Measurements from ENCODE around the gene STAT3. TPM values are rescaled to one million over a fixed set of nuclear protein-coding genes. Genes with fewer than 3 reads are reported as not detected.
A peak's percentile ranks its signal among the peaks of the same experiment; 100 is the strongest.

The STAT3 gene
- polyA plus RNA-seq, 1 donor = 193 TPM

DNA sequence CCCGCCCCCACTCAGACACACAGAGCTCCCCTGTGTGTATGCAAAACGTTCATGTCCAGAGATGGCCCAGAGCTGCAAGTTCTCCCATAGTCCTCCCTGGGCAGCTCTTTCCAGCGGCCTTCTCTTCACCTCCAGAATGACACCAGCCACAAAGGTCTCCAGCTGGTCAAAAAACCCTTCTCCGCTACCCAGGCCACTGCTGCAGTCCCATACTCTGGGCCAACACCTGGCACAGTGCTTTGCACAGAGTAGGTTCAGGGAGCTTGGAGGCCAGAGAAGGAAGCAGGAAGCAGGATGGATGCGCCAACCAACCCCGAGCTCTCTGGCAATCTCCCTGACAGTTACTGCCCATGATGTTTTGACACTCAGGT lies 110.9 kb downstream of the STAT3 start:
- DNase-seq = no peak
- no peak overlapping the region for H3K4me3 ChIP-seq (ENCODE audit: low read length)
- H3K27me3 ChIP-seq (ENCODE audit: control insufficient read depth, insufficient read depth, low read length) = no peaks in the 10 kb centered on the region
- no peaks in the 10 kb centered on the region for H3K9me3 ChIP-seq (ENCODE audit: control insufficient read depth, low read depth, low read length)
- WGBS (ENCODE audit: insufficient coverage, low lambda C conversion rate) = 80% methylated on average over 2 of the region's 6 CpGs
- no peaks in the 10 kb centered on the region for H3K36me3 ChIP-seq (ENCODE audit: control insufficient read depth, insufficient read depth, low read length)
- H3K4me1 ChIP-seq (ENCODE audit: control insufficient read depth, insufficient read depth, low read length) = peaks cover 17% of the 10 kb centered on the region
- peak overlapping the region; percentile 82 for H3K27ac ChIP-seq (ENCODE audit: low read length)

GRCh38 chr17:42276609-42277341 lies 111.5 kb downstream of the STAT3 start:
- peak; percentile 36 to 73 for DNase-seq
- no CpG with 5 or more reads among the region's 44 CpGs for WGBS (ENCODE audit: insufficient coverage, low lambda C conversion rate)
- Histone ChIP-seq H3K27me3 (ENCODE audit: control insufficient read depth, insufficient read depth, low read length) (no peaks in the 10 kb centered on the region), H3K4me1 (ENCODE audit: control insufficient read depth, insufficient read depth, low read length) (peaks cover 17% of the 10 kb centered on the region), H3K36me3 (ENCODE audit: control insufficient read depth, insufficient read depth, low read length) (no peaks in the 10 kb centered on the region), H3K4me3 (ENCODE audit: low read length) (peak overlapping the region; percentile 81), H3K9me3 (ENCODE audit: control insufficient read depth, low read depth, low read length) (no peaks in the 10 kb centered on the region), H3K27ac (ENCODE audit: low read length) (peak overlapping the region; percentile 82)

- peak within 1 kb of the TSS; percentile 81 for H3K4me3 ChIP-seq (ENCODE audit: low read length)
- WGBS (ENCODE audit: insufficient coverage, low lambda C conversion rate) = no CpG with 5 or more reads among the region's 47 CpGs
- peak within 1 kb of the TSS; percentile 82 for H3K27ac ChIP-seq (ENCODE audit: low read length)
- DNase-seq = peak; percentile 59 to 86
- no peaks in the 10 kb centered on the region for H3K36me3 ChIP-seq (ENCODE audit: control insufficient read depth, insufficient read depth, low read length)
- H3K9me3 ChIP-seq (ENCODE audit: control insufficient read depth, low read depth, low read length) = no peaks in the 10 kb centered on the region
- H3K27me3 ChIP-seq (ENCODE audit: control insufficient read depth, insufficient read depth, low read length) = no peaks in the 10 kb centered on the region
- peaks cover 17% of the 10 kb centered on the region for H3K4me1 ChIP-seq (ENCODE audit: control insufficient read depth, insufficient read depth, low read length)
These were observed 112.0 kb downstream of the STAT3 start, which contains the start of gene STAT5B for GRCh38 chr17:42276359-42276608. Gene STAT5B, minus strand, starts transcription at chr17:42276391. Its CDS starts 44,264 bp downstream, at chr17:42232127.

DNA sequence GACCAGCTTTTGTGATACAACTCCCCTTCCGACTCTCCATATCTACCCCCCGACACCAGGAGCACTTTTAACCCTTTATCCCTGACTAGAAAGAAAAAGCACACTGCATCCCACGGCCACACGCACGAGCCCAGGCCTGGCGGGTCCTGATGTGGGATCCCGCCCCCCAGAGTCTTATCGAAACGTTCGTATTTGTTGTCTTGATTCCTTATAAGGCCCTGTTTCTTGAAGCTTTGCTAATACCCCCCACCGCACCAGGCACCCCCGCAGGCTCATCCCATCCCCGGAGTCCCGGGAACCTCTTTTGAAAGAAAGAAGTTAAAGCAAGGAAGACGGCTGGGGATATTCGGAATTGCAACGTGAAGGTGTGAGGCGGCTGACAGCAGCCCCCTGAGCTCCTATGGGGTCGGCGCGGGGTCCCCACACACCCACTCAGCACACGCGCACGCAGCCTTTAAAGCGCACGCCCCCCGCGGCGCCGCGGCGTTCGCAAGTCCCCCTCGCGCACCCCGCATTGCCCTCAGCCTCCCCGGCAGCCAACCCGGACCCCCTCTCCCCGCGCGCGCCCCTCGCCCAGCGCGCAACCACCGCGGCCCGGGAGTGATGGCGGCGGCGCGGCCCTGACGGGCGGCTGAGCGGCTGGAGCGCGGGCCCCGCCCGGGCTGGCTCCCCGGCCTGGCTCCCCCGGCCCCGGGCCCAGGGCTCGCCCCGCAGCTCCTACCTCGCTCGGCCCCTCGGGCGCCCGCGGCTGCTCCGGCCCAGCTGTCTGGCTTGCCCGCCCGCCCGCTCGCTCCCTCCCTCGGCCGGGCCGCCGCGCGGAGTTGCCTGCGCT lies 112.5 kb downstream of the STAT3 start:
- DNase-seq = peak in 1 of 2 donors; percentile 56
- no peaks in the 10 kb centered on the region for H3K36me3 ChIP-seq (ENCODE audit: control insufficient read depth, insufficient read depth, low read length)
- WGBS (ENCODE audit: insufficient coverage, low lambda C conversion rate) = no CpG with 5 or more reads among the region's 82 CpGs
- H3K27ac ChIP-seq (ENCODE audit: low read length) = peak overlapping the region; percentile 71
- no peaks in the 10 kb centered on the region for H3K27me3 ChIP-seq (ENCODE audit: control insufficient read depth, insufficient read depth, low read length)
- peak overlapping the region; percentile 79 for H3K4me3 ChIP-seq (ENCODE audit: low read length)
- H3K9me3 ChIP-seq (ENCODE audit: control insufficient read depth, low read depth, low read length) = no peaks in the 10 kb centered on the region
- peaks cover 17% of the 10 kb centered on the region for H3K4me1 ChIP-seq (ENCODE audit: control insufficient read depth, insufficient read depth, low read length)

- WGBS (ENCODE audit: insufficient coverage, low lambda C conversion rate) = 13% methylated on average over 5 of the region's 13 CpGs
- DNase-seq = peak in 1 of 2 donors; percentile 35
- Histone ChIP-seq H3K4me1 (ENCODE audit: control insufficient read depth, insufficient read depth, low read length) (peaks cover 17% of the 10 kb centered on the region), H3K27me3 (ENCODE audit: control insufficient read depth, insufficient read depth, low read length) (no peaks in the 10 kb centered on the region), H3K27ac (ENCODE audit: low read length) (peak overlapping the region; percentile 71), H3K36me3 (ENCODE audit: control insufficient read depth, insufficient read depth, low read length) (no peaks in the 10 kb centered on the region), H3K4me3 (ENCODE audit: low read length) (peak overlapping the region; percentile 79), H3K9me3 (ENCODE audit: control insufficient read depth, low read depth, low read length) (no peaks in the 10 kb centered on the region)
These were observed 113.3 kb downstream of the STAT3 start for GRCh38 chr17:42274812-42275526.

- peaks cover 17% of the 10 kb centered on the region for H3K4me1 ChIP-seq (ENCODE audit: control insufficient read depth, insufficient read depth, low read length)
- no peaks in the 10 kb centered on the region for H3K27me3 ChIP-seq (ENCODE audit: control insufficient read depth, insufficient read depth, low read length)
- H3K9me3 ChIP-seq (ENCODE audit: control insufficient read depth, low read depth, low read length) = no peaks in the 10 kb centered on the region
- 20% methylated on average over 1 of the region's 3 CpGs for WGBS (ENCODE audit: insufficient coverage, low lambda C conversion rate)
- H3K27ac ChIP-seq (ENCODE audit: low read length) = no peak overlapping the region
- no peak overlapping the region for H3K4me3 ChIP-seq (ENCODE audit: low read length)
- H3K36me3 ChIP-seq (ENCODE audit: control insufficient read depth, insufficient read depth, low read length) = no peaks in the 10 kb centered on the region
- DNase-seq = no peak
These were observed 114.0 kb downstream of the STAT3 start for GRCh38 chr17:42274253-42274542.

- Histone ChIP-seq H3K27me3 (ENCODE audit: control insufficient read depth, insufficient read depth, low read length) (no peaks in the 10 kb centered on the region), H3K4me3 (ENCODE audit: low read length) (no peak overlapping the region), H3K36me3 (ENCODE audit: control insufficient read depth, insufficient read depth, low read length) (no peaks in the 10 kb centered on the region), H3K4me1 (ENCODE audit: control insufficient read depth, insufficient read depth, low read length) (peaks cover 17% of the 10 kb centered on the region), H3K9me3 (ENCODE audit: control insufficient read depth, low read depth, low read length) (no peaks in the 10 kb centered on the region), H3K27ac (ENCODE audit: low read length) (no peak overlapping the region)
- no peak for DNase-seq
- WGBS (ENCODE audit: insufficient coverage, low lambda C conversion rate) = 53% methylated on average over 5 of the region's 7 CpGs
These were observed 114.6 kb downstream of the STAT3 start for GRCh38 chr17:42273474-42274252.

DNA sequence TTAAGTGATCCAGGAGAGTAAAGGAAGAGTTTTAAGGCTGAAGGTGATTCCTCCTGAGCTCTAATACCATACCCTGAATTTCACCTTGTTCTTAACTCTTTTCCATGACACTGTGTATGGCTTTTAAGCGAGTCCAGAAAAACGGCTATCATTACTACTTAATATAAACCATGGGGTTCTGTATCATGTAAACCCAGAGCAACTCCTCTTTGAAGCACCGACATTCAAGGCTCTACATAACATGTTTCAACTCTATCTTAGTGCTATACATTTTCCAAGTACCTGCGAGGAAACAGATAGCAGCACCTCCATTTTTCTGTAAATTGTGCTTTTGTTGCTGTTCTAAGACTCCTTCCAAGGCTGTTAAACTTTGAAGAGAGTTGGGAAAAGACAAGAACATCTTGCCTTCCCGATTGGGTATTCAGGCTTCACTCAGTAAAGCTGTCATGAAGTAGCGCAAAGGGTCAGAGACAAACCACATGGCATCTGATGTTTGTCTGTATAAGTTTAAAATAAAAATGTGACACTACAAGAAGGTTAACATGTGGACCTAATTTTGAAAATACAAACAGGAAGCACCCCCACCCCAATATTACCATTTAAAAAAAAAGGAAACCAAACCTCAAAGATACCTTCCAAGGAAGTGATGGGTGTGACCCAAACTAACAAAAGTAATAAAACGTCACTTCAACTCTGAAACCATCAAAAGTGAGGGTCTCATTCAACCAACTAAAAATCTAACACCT lies 115.9 kb downstream of the STAT3 start:
- no peaks in the 10 kb centered on the region for H3K27me3 ChIP-seq (ENCODE audit: control insufficient read depth, insufficient read depth, low read length)
- no peaks in the 10 kb centered on the region for H3K9me3 ChIP-seq (ENCODE audit: control insufficient read depth, low read depth, low read length)
- 73% methylated on average over 3 of the region's 7 CpGs for WGBS (ENCODE audit: insufficient coverage, low lambda C conversion rate)
- no peaks in the 10 kb centered on the region for H3K36me3 ChIP-seq (ENCODE audit: control insufficient read depth, insufficient read depth, low read length)
- H3K27ac ChIP-seq (ENCODE audit: low read length) = no peak overlapping the region
- H3K4me1 ChIP-seq (ENCODE audit: control insufficient read depth, insufficient read depth, low read length) = peaks cover 16% of the 10 kb centered on the region
- H3K4me3 ChIP-seq (ENCODE audit: low read length) = no peak overlapping the region
- DNase-seq = no peak

DNA sequence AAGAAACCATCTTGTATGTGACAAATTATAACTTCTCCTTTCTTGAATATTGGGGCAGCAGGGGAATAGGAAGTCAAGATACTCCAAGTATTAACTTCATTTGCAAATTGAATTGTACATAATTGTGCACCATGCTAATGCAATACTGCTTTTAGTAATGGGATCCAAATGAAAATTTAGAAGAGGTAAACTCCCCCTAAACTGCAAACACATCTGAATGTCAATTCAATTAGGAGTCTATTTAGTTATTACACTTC lies 116.5 kb downstream of the STAT3 start:
- DNase-seq = no peak
- H3K4me1 ChIP-seq (ENCODE audit: control insufficient read depth, insufficient read depth, low read length) = peaks cover 9% of the 10 kb centered on the region
- H3K27me3 ChIP-seq (ENCODE audit: control insufficient read depth, insufficient read depth, low read length) = no peaks in the 10 kb centered on the region
- H3K4me3 ChIP-seq (ENCODE audit: low read length) = no peak overlapping the region
- H3K27ac ChIP-seq (ENCODE audit: low read length) = no peak overlapping the region
- no peaks in the 10 kb centered on the region for H3K36me3 ChIP-seq (ENCODE audit: control insufficient read depth, insufficient read depth, low read length)
- H3K9me3 ChIP-seq (ENCODE audit: control insufficient read depth, low read depth, low read length) = no peaks in the 10 kb centered on the region
